ENCODE measurements around the gene CSPG4.
"Not testable (repeated sequence)": the region's sequence is repeated elsewhere in the genome, so short reads cannot be mapped to it uniquely, and the experiment has no call there.

Gene CSPG4

GRCh38 chr15:75686212-75686642, 26.4 kb downstream of the CSPG4 start:
- peak; percentile 84 for DNase-seq

GRCh38 chr15:75685195-75685594, 27.5 kb downstream of the CSPG4 start:
- DNase-seq: no peak

GRCh38 chr15:75684648-75685047, 28.0 kb downstream of the CSPG4 start:
- no peak for DNase-seq

GRCh38 chr15:75683646-75684312, 28.9 kb downstream of the CSPG4 start:
- DNase-seq: peak; percentile 84

GRCh38 chr15:75682181-75683135, 30.2 kb downstream of the CSPG4 start:
- no peak for DNase-seq

- DNase-seq: no peak
Measured at GRCh38 chr15:75680007-75680789, 32.5 kb downstream of the CSPG4 start.

GRCh38 chr15:75678324-75678690, 34.3 kb downstream of the CSPG4 start:
- DNase-seq: not testable (repeated sequence)

GRCh38 chr15:75677465-75678323, 35.0 kb downstream of the CSPG4 start:
- no peak for DNase-seq

GRCh38 chr15:75676688-75677464, 35.8 kb downstream of the CSPG4 start:
- no peak for DNase-seq

GRCh38 chr15:75675579-75676404, 36.9 kb downstream of the CSPG4 start:
- DNase-seq: no peak

- DNase-seq: no peak
Measured at GRCh38 chr15:75674366-75674765, 38.3 kb downstream of the CSPG4 start.

GRCh38 chr15:75673426-75674235, 39.0 kb downstream of the CSPG4 start:
- no peak for DNase-seq

GRCh38 chr15:75672646-75673425, 39.8 kb downstream of the CSPG4 start:
- DNase-seq: no peak

- no peak for DNase-seq
Measured at GRCh38 chr15:75671730-75672602, 40.7 kb downstream of the CSPG4 start.

- DNase-seq: no peak
Measured at GRCh38 chr15:75669879-75670212, 42.8 kb downstream of the CSPG4 start.

- DNase-seq: no peak
Measured at GRCh38 chr15:75669191-75669878, 43.3 kb downstream of the CSPG4 start.

- DNase-seq: no peak
Measured at GRCh38 chr15:75666823-75667501, 45.7 kb downstream of the CSPG4 start.

Measured in retina (tissue), 1 donor.